NK-92 treated with Interleukin-12 subunit alpha and Interleukin-12 subunit beta, amount 100 ng/mL, for 24 hours (cell line): ENCODE measurements around the gene FDXR.

Experiments used
- DNase-seq: peaks from one replicate; lab custom pipeline; 2025; lab: John Stamatoyannopoulos, UW

The FDXR gene

DNA sequence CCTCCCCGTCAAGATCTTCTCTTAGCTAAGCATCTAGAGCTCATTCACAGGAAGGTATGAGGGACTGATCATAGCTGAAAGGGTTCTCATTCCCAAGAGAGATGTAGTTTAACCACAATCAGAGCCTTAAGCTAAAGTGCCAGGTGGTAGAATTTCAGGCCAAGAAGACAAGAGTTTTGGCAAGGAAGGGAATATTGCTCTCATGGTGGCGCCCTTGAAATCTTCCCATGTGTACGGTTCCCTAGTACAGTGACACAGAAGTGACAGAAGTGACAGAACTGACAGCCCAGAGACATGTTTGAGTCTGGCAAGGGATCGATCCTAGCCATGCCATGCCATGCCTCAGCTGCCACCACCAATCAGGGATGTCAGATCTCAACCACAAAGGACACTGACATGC, 15.6 kb downstream of the FDXR start:
- no peak for DNase-seq

DNA sequence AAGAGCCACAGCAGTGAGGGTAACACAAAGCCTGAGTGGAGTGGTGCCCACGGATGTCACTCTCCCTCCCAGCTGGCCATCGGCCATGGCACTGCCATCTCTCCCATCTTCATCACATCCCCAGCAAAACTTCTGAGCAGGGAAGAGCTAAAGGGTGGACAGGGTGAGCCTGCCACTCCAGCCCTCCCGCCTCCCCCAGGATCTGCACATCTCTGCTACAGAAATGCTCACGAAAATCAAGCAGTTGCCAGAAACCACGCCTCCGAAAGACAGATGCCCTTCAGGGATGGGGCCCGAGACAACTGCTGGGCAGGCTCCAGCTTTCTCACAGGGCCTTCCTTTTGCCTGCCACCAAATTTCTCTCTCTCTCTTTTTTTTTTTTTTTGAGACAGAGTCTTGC, 16.7 kb downstream of the FDXR start:
- no peak for DNase-seq

- DNase-seq, result no peak
These were observed 17.5 kb downstream of the FDXR start for GRCh38 chr17:74855323-74855722.

DNA sequence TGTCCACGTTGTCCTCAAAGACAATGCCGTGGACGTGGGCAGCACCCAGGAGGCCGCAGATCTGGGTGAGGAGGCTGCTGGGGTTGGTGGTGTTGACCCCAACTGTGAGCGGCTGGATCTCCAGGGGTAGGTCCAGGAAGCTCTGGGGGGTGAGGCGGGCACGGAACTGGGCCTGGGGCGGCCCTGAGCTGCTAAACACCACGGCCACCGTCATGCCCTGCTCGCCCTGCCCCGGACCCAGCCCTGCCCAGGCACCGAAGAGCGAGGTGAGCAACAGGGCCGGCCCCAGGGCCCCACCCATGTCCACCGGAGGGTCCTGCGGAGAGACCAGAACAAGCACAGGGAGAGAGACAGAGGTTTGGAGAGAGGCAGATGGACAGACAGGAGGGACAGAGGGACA, 18.0 kb downstream of the FDXR start:
- DNase-seq, result no peak

DNA sequence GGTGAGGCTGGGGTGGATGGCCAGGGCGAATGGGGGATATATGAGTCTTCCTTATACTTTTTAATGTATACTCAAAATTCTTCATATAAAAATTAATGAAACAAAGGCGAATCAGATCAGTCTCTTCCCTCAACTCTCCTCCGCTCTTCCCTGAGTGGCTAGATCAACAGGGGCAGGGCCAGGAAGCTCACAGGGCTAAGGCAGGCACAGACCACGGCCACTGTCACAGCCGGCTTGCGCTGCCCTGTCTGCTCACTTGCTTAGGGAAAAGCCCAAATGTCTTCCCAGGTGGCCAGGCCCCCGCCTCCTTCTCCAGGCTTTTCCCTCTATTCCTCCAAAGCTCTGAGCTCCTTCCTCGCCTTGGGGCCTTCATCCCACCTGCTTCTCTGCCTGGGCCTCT, 19.1 kb downstream of the FDXR start:
- DNase-seq, result no peak

DNA sequence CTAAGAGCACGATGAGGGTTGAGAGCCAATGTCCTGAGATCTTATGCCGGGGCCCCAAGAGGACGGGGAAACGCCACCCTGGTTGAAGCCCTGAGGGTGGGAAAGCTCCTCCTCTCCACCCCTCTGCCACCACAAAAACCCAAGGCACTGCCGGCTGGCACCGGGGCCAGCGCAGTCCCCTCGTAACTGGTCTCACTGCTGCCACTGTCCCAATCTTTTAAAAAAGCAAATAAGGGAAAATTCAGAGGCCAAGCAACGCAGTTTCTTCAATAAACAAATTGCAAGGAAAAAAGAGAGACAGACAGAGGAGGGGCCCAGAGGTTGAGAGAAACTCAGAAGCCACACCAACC, 19.8 kb downstream of the FDXR start:
- DNase-seq, result no peak

- DNase-seq, result no peak
These were observed 20.4 kb downstream of the FDXR start for GRCh38 chr17:74852237-74853047.

DNA sequence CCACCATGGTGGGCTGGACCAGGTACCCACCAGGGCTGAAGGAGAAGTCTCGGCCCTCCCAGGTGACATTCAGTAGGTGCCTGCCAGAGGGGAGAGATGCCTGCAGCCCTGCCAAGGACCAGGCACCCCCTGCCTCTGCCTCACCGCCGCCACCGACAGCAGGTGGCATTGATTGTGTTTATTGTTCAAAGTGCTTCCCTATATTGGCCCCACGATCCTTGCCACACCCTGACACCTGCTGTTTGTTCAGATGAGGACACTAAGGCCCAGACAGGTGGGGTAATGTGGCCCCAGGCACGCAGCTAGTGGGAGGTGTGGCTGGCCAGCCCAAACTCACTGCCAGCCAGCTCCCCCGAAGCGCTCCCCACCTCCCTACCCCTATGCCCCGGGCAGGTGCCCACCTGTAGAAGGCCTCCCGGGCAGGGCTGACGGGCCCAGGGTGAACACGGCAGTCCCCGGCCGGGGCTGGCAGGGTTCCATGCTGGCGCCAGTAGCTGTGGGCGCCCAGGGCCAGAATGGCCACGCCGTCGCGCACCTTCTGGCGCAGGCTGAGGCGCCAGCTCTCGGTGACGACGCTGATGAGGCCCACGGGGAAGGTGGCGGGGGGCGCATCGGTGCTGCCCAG, 21.1 kb downstream of the FDXR start:
- no peak for DNase-seq

GRCh38 chr17:74850914-74851313, 21.9 kb downstream of the FDXR start:
- DNase-seq, result no peak

GRCh38 chr17:74850310-74850709, 22.5 kb downstream of the FDXR start:
- DNase-seq, result no peak

DNA sequence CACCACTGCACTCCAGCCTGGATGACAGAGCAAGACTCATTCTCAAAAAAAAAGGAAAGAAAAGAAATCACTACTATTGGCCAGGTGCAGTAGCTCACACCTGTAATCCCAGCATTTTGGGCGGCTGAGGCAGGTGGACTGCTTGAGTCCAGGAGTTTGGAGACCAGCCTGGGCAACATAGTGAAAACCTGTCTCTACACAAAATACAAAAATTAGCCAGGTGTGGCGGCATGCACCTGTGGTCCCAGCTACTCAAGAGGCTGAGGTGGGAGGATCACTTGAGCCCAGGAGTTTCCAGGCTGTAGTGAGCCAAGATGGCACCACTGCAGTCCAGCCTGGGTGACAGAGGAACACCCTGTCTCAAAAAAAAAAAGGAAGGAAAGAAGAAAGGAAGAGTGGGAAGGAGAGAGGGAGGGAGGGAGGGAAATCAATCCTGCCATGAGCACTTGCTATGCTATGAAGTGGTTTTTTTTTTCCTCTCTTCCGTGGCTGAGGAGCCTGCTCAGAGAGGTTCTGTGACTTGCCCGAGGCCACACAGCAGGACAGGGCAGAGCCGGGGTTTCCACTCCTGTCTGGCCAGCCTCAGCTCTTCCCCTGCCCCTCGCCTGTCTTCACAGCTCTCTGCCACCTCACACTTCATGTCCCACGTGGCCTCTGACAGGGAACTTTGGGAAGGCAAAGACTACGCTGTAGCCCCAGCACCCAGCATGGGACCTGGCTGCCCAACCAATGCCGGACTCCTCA, 24.0 kb downstream of the FDXR start:
- DNase-seq, result no peak

DNA sequence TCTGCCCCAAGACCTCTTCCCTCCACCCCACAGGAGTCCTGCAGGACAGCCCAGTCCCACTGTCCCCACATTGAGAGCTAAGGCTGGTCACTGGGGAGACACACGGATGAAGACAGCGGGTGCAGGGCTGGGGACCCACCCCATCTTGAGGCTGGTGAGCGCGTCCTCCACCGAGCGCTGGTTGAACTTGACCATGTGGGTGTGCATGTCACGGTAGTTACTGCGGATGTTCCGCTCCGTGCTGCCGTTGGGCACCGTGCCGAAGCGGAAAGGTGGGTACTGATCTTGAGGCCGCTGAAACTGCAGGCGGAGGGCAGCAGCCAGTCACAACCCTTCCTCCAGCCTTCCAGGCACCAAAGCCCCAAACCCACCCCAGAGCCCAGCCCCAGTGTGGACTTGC, 26.2 kb downstream of the FDXR start:
- DNase-seq, result no peak

GRCh38 chr17:74843352-74843627, 29.5 kb downstream of the FDXR start:
- no peak for DNase-seq

GRCh38 chr17:74842599-74843351, 30.0 kb downstream of the FDXR start:
- no peak for DNase-seq

DNA sequence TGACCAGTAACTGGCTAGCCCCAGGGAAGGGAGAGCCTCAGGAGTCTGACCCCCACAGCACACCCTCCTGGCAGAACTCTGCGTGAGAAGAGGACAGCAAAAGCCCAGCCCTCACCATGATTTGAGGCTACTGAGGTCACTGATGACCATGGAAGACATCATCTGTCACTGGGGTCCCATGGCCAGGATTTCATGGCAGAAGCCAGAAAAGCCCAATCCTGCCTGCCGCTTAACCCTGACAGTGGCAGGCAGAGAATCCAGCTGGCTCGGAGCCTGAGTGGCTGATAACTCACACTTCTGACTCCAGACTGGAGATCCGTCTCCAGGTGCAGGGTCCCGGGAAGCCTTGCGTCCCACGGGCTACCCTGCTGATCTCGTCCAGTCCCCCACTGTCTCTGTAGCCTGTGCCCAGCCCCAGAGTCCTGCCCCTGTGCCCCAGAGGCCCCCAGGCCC, 30.6 kb downstream of the FDXR start:
- DNase-seq, result no peak

- no peak for DNase-seq
These were observed 31.7 kb downstream of the FDXR start for GRCh38 chr17:74840989-74841666.

DNA sequence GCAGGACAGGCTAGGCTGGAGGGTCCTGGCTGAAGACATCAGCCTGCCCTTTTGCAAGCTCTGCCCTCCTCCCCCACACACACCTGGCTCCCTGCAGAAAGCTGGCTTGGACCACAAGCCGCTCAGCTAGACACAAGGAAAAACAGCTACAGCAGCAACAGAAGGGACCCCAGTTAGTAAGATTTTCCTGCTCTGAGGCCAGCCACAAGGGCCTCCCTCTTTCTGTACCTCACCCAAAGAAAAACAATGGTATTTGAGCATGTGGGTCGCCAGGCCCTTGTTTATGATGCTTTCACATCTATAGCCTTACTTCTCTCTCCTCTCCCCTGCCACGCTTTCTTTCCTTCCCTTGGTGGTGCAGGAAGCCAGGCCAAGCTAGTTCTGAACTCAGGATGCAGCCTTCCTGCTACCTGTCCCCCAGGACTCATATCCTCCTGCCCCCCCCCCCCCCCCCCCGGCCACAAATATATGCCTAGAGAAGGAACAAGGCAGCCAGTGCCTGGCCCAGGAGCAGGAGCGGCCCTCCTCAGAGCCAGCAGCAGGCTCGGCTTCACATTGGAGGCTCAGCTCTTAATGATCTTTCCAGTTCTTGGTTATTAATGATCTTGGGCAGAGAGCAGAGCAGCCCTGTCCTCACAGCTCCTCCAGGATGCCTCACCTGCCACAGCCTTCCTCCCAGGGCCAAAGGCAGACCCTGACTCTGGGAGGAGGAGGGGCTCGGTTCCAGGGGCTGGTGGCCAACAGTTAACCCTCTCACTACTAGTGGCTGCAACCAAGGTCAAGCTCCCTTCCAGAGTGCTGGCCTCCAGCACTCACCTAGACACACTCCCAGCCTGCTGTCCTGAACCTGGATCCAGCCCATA, 32.6 kb downstream of the FDXR start:
- no peak for DNase-seq

DNA sequence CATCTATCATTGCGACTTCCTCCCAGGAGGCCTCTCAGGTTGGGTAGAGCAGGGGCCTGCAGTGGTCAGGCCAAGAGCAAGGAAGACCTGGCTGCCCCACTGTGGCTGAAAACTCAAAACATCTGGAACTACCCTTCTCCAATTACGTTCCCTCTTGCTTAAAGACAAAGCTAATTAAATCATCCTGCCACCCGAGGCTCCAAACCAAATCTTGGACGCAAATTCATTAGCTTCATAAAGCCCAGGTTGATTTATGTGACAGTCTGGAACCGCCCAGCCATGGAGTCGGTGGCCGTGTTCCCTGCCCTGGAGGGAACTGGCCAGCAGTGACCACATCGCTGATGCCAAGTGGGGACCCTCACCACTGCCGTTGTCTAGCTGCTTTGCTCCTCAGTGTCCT, 34.5 kb downstream of the FDXR start:
- DNase-seq, result no peak

DNA sequence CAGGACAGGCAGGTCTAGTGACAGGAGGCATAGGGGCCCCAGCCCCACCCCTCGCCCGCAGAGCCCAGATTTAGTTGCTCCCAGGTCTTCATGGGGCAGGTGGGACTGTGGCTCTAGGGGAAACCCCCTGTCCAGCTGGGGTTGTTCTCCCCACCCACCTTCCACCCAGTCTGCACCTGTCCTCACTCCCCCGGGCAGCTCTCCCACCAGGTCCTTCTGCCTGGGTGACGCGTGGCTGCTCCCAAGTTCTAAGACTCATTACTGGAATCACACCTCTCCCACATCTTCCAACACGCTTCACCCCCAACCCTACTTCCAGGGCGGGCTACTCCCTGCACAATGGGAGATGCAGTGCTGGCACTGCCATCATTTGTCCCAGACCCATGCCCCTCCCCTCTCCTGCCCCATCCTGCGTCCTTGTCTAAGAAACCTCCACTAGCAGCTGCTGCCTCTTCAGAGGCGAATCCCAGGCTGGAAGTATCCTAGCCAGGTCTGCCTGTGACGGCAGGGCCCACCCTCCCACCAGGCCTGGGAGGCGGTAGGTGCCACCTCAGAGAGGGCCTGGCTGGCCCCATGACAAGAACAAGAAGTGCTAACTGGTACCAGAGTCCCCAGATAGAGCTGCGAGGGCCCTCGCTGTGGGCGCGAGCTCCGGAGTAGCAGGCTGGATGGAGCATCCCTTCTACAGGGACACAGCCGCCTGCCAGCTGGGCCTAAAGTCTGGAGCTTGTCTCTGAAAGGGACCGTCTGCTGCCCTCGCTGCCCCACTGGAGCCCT, 35.9 kb downstream of the FDXR start:
- DNase-seq, result no peak

DNA sequence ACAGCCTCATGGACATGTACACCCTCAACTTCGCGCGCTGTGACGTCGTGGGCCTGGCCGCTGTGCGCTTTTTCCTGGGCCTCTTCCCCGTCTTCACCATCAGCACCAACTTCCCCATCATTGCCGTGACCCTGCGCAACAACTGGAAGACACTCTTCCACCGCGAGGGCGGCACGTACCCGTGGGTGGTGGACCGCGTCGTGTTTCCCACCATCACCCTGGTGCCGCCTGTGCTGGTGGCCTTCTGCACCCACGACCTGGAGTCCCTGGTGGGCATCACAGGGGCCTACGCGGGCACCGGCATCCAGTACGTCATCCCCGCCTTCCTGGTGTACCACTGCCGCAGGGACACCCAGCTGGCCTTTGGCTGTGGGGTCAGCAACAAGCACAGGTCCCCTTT, 36.6 kb downstream of the FDXR start:
- DNase-seq, result no peak
